GM18907 (cell line): ENCODE data around the gene LILRB3.
"Not testable (repeated sequence)": the region's sequence is repeated elsewhere in the genome, so short reads cannot be mapped to it uniquely, and the experiment has no call there.

ENCODE experiments used
- ATAC-seq: cut with Tn5 transposase; IDR thresholded peaks from one replicate; pipeline ENCODE4 v1.9.1; 2021; ENCODE audit warnings: mild to moderate bottlenecking, moderate library complexity; ENCODE audit not compliant: unreplicated experiment

Gene LILRB3

GRCh38 chr19:54214217-54214616 is 8.6 kb downstream of the LILRB3 start:
- not testable (repeated sequence) for ATAC-seq

GRCh38 chr19:54211235-54211634 is 11.6 kb downstream of the LILRB3 start:
- no peak for ATAC-seq

- ATAC-seq: no peak
These were observed 12.9 kb downstream of the LILRB3 start for GRCh38 chr19:54209811-54210494.

GRCh38 chr19:54209058-54209810 is 13.6 kb downstream of the LILRB3 start:
- no peak for ATAC-seq

GRCh38 chr19:54208784-54209057 is 14.1 kb downstream of the LILRB3 start:
- ATAC-seq: no peak

- ATAC-seq: peak; percentile 39
These were observed 14.6 kb downstream of the LILRB3 start for GRCh38 chr19:54207983-54208783.

- no peak for ATAC-seq
These were observed 15.2 kb downstream of the LILRB3 start for GRCh38 chr19:54207676-54207982.

- not testable (repeated sequence) for ATAC-seq
These were observed 15.6 kb downstream of the LILRB3 start for GRCh38 chr19:54207193-54207592.

GRCh38 chr19:54206831-54207177 is 16.0 kb downstream of the LILRB3 start:
- ATAC-seq: no peak

- ATAC-seq: no peak
These were observed 16.6 kb downstream of the LILRB3 start for GRCh38 chr19:54206030-54206830.

- ATAC-seq: no peak
These were observed 17.9 kb downstream of the LILRB3 start for GRCh38 chr19:54204767-54205468.

GRCh38 chr19:54203151-54203611 is 19.6 kb downstream of the LILRB3 start:
- no peak for ATAC-seq

- no peak for ATAC-seq
These were observed 20.8 kb downstream of the LILRB3 start for GRCh38 chr19:54201980-54202379.

- ATAC-seq: no peak
These were observed 21.6 kb downstream of the LILRB3 start for GRCh38 chr19:54201172-54201701.

GRCh38 chr19:54199401-54199800 is 23.4 kb downstream of the LILRB3 start:
- no peak for ATAC-seq

GRCh38 chr19:54197121-54197520 is 25.7 kb downstream of the LILRB3 start:
- ATAC-seq: no peak

GRCh38 chr19:54196536-54196935 is 26.3 kb downstream of the LILRB3 start:
- ATAC-seq: no peak

- ATAC-seq: not testable (repeated sequence)
These were observed 28.3 kb downstream of the LILRB3 start for GRCh38 chr19:54194463-54194862.

- no peak for ATAC-seq
These were observed 29.8 kb downstream of the LILRB3 start for GRCh38 chr19:54193011-54193410.

- no peak for ATAC-seq
These were observed 30.9 kb downstream of the LILRB3 start for GRCh38 chr19:54191811-54192453.
